IPS-15b (cell line): Measurements from ENCODE around the gene ZNF202.

Experiments
- H3K27me3 ChIP-seq: one replicate; pipeline ENCODE4 v1.6.1; 2013; ENCODE audit warnings: low read length; ENCODE audit not compliant: control insufficient read depth, insufficient read depth
- H3K36me3 ChIP-seq: one replicate; pipeline ENCODE4 v1.6.1; 2013; ENCODE audit warnings: low read length; ENCODE audit not compliant: control insufficient read depth, insufficient read depth
- H3K4me1 ChIP-seq: one replicate; pipeline ENCODE4 v1.6.1; 2013; ENCODE audit warnings: mild to moderate bottlenecking, low read length; ENCODE audit not compliant: control insufficient read depth, insufficient read depth
- H3K4me3 ChIP-seq: one replicate; pipeline ENCODE4 v1.5.1; 2013; ENCODE audit warnings: low read depth, low read length
- H3K9ac ChIP-seq: one replicate; pipeline ENCODE4 v1.6.1; 2013; ENCODE audit warnings: low read depth, mild to moderate bottlenecking, low read length
- H3K9me3 ChIP-seq: one replicate; pipeline ENCODE4 v1.6.1; 2013; ENCODE audit warnings: mild to moderate bottlenecking, low read length; ENCODE audit not compliant: control insufficient read depth, insufficient read depth

ZNF202 gene

GRCh38 chr11:123702139-123702538 is 39.3 kb downstream of the ZNF202 start:
- H3K4me3 ChIP-seq: no peak overlapping the region
- H3K9me3 ChIP-seq: no peaks in the 10 kb centered on the region
- no peaks in the 10 kb centered on the region for H3K4me1 ChIP-seq
- H3K9ac ChIP-seq: no peak overlapping the region
- H3K36me3 ChIP-seq: no peaks in the 10 kb centered on the region
- no peaks in the 10 kb centered on the region for H3K27me3 ChIP-seq

DNA sequence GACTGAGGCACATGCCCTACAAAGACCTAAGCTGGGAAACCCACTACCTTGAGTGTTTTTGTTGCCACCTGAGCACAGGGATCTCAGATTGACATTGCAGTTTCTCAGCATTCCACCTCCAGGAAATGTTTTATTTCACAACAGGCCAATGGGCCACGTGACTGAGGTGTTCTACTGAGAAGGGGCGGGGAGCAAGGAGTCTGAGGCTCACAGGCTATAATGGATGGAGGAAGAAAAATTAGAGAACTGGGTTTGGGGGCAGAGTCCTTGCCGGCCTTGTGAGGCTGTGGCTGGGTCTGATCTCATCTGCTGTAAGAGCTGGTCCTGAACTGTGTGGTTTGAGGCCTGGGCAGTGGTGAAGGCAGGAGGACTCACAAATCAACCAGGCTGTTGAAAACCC is 40.7 kb downstream of the ZNF202 start:
- Histone ChIP-seq H3K4me1 (no peaks in the 10 kb centered on the region), H3K9ac (no peak overlapping the region), H3K36me3 (no peaks in the 10 kb centered on the region), H3K27me3 (no peaks in the 10 kb centered on the region), H3K9me3 (no peaks in the 10 kb centered on the region), H3K4me3 (no peak overlapping the region)

- H3K27me3 ChIP-seq: no peaks in the 10 kb centered on the region
- no peaks in the 10 kb centered on the region for H3K9me3 ChIP-seq
- no peak overlapping the region for H3K9ac ChIP-seq
- no peaks in the 10 kb centered on the region for H3K4me1 ChIP-seq
- no peak overlapping the region for H3K4me3 ChIP-seq
- H3K36me3 ChIP-seq: no peaks in the 10 kb centered on the region
These were observed 42.8 kb downstream of the ZNF202 start for GRCh38 chr11:123698546-123699127.

- no peaks in the 10 kb centered on the region for H3K27me3 ChIP-seq
These were observed 45.3 kb downstream of the ZNF202 start for GRCh38 chr11:123696183-123696582.

DNA sequence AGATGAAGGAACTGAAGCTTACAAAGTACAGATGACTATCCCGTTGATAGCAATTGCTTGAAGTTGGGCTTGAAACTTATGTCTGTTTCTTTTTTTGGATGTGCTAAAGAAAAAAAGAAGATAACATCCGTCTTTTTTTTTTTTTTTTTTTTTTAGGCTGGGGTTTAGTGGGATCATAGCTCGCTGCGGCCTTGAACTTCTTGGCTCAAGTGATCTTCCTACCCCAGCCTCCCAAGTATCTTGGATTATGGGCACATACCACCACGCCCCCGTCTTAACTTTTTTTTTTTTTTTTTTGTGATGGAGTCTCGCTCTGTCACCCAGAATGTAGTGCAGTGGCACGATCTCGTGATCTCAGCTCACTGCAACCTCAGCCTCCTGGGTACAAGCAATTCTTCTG is 46.2 kb downstream of the ZNF202 start:
- no peaks in the 10 kb centered on the region for H3K9me3 ChIP-seq
- H3K36me3 ChIP-seq: no peaks in the 10 kb centered on the region
- H3K9ac ChIP-seq: no peak overlapping the region
- no peaks in the 10 kb centered on the region for H3K4me1 ChIP-seq
- H3K27me3 ChIP-seq: no peaks in the 10 kb centered on the region
- no peak overlapping the region for H3K4me3 ChIP-seq

More at GRCh38 chr11:123696183-123696582, 45.3 kb downstream of the ZNF202 start:
- no peak overlapping the region for H3K9ac ChIP-seq
- no peak overlapping the region for H3K4me3 ChIP-seq
- no peaks in the 10 kb centered on the region for H3K4me1 ChIP-seq
- no peaks in the 10 kb centered on the region for H3K36me3 ChIP-seq
- H3K9me3 ChIP-seq: no peaks in the 10 kb centered on the region

DNA sequence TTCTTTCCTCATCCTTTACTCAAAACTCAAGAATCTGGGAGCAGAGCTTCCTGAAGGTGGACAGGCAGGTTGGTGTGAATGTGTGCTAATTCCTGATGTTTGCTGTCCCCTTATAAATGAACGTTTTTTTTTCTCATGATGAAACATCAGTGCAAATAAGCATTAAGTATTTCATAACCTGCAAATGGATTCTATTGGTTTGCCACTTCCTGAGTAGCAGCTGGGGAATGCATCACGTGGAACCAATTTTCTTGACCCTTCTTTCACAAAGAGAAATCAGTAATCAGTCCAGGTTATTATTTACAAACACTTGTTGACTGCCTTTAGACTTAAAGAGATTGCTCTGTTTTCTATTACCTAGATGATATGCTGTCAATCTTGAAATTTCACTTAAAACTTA is 46.9 kb downstream of the ZNF202 start:
- Histone ChIP-seq H3K9ac (no peak overlapping the region), H3K4me1 (no peaks in the 10 kb centered on the region), H3K27me3 (no peaks in the 10 kb centered on the region), H3K4me3 (no peak overlapping the region), H3K36me3 (no peaks in the 10 kb centered on the region), H3K9me3 (no peaks in the 10 kb centered on the region)

DNA sequence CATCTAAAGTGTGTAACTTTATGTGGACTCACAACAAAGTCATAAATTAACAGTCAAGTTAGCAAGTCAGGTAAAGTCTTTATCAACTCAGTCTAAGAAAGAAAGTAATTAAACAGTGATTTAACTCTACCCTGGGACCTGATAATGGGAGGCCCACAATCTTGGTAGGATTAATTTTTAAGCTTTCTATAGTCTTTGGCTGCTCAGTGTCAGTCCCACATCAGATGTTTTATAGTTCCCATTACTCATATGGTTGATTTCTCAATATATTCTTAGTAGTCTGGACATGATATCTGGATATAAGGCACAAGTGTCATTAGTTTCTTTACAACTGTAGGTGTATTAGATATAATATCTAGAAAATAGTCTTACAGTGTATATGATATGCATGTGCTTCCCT is 48.5 kb downstream of the ZNF202 start:
- H3K9ac ChIP-seq: no peak overlapping the region
- H3K4me1 ChIP-seq: no peaks in the 10 kb centered on the region
- no peaks in the 10 kb centered on the region for H3K36me3 ChIP-seq
- H3K9me3 ChIP-seq: no peaks in the 10 kb centered on the region
- H3K4me3 ChIP-seq: no peak overlapping the region
- no peaks in the 10 kb centered on the region for H3K27me3 ChIP-seq

DNA sequence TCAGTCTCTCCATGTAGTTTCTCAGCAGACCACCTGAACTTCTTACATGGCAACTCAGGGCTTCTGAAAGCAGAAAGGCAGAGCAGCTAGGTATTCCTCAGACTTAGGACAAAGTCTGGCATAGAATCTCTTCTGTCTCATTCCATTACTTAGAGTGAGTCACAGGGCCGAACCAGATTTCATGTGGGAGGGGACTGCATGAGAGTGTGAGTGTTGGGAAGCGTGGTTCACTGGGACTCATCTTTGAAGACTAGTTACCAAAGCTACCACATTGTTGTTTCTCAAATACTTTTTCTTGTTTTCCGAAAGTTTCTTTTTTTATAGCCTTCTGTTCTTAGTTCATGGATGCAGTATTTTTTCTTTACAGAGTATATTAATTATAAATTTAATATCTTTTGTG is 51.0 kb downstream of the ZNF202 start:
- Histone ChIP-seq H3K4me3 (no peak overlapping the region), H3K27me3 (no peaks in the 10 kb centered on the region), H3K9me3 (no peaks in the 10 kb centered on the region), H3K36me3 (no peaks in the 10 kb centered on the region), H3K9ac (no peak overlapping the region), H3K4me1 (no peaks in the 10 kb centered on the region)

DNA sequence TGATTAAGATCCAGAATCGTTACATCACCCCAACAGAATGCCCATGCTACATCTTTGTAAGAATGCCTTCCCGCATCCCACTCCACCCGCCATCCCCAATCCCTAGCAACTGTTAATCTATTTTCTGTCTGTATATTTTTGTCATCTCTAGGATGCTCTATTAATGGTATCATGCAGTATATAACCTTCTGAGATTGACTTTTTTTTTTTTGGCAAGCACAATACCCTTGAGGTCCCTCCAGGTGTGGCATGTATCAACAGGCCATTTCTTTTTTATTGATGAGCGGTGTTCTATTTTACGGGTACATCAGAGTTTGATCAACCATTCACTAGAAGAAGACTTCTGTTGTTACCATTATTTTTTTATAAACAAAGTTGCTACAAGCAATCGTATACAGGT is 56.9 kb downstream of the ZNF202 start:
- no peaks in the 10 kb centered on the region for H3K27me3 ChIP-seq
- no peak overlapping the region for H3K9ac ChIP-seq
- no peak overlapping the region for H3K4me3 ChIP-seq
- H3K4me1 ChIP-seq: no peaks in the 10 kb centered on the region
- H3K36me3 ChIP-seq: no peaks in the 10 kb centered on the region
- H3K9me3 ChIP-seq: no peaks in the 10 kb centered on the region

DNA sequence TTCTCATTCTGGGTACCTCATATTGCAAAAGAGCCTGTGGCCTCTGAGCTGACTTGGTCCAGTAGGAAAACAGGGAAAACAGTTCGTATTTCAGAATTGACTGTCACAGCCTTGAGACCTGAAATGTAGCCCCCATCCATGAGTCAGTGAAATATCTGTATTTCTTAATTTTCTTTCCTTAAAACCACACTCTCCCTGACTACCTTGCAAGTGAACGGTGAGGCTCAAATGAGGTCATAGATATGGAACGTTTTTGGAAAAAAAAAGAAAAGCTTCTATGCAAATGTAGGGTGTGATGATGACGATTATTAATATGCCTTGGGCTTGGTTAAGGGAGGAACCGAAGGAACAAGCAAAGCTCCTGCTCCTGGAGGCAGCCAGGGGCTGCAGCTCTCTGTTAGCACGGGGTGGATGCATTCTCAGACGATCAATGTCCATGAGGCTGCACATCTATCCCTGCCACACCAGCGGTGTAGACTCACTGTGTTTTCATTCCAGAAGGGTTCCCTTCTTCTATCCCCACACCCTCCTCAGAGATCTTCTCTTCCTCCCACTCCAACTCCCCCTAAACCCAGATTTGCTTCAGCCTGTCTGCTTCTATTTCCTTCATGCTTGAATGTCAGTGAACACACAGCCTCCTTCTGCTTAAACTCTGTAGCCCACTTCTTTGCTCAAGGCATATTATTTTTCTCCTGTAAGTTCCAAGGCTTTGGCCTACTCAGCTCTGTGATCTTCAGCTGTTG is 57.9 kb downstream of the ZNF202 start:
- no peak overlapping the region for H3K4me3 ChIP-seq
- H3K4me1 ChIP-seq: no peaks in the 10 kb centered on the region
- no peaks in the 10 kb centered on the region for H3K36me3 ChIP-seq
- H3K27me3 ChIP-seq: no peaks in the 10 kb centered on the region
- H3K9ac ChIP-seq: no peak overlapping the region
- no peaks in the 10 kb centered on the region for H3K9me3 ChIP-seq

DNA sequence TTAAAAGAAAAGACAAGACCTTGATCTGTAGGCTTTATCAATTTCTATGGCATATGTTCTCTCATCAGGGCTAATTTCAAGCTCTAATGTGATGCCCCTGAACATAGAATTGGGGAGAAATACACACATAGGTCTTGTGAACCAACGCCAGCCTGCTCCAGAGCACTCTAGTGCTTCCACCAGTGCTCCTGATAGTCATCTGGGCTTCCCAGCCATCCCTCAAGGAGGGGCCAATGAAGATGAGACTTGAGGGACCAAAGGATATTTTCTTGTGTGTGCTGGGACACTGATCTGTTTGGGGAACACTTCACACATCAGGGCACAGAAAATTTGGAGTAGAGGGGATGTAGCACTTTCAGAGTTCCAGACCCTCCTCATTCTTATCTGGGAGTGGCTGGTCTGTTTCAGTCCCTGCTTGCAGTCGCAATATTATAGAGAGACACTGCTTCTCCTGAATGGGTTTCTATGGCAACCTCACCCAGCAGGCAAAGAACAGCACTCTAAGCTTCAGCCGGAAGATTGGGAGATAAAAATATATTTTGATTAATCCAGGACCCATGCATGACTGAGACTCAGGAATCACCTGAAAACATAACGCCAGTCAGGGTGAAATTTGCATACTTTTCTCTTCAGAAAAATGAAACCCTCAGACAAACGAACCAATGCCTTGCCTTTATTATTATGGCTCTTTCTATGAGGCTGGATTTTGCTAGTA is 58.6 kb downstream of the ZNF202 start:
- no peaks in the 10 kb centered on the region for H3K4me1 ChIP-seq
- no peak overlapping the region for H3K4me3 ChIP-seq
- no peaks in the 10 kb centered on the region for H3K27me3 ChIP-seq
- H3K9ac ChIP-seq: no peak overlapping the region
- H3K9me3 ChIP-seq: no peaks in the 10 kb centered on the region
- no peaks in the 10 kb centered on the region for H3K36me3 ChIP-seq

GRCh38 chr11:123681030-123681429 is 60.4 kb downstream of the ZNF202 start:
- H3K27me3 ChIP-seq: no peaks in the 10 kb centered on the region
- H3K4me3 ChIP-seq: no peak overlapping the region
- H3K36me3 ChIP-seq: no peaks in the 10 kb centered on the region
- H3K9ac ChIP-seq: no peak overlapping the region
- H3K4me1 ChIP-seq: no peaks in the 10 kb centered on the region
- H3K9me3 ChIP-seq: no peaks in the 10 kb centered on the region
